SK-N-SH (cell line): Measurements from ENCODE around the gene FGFBP2. TPM values are rescaled to one million over a fixed set of nuclear protein-coding genes. Genes with fewer than 3 reads are reported as not detected.

Experiments used
- CTCF ChIA-PET: fragments of 300-600, 350-600 bp; formaldehyde crosslinking; extraction: SDS; loops from one replicate; lab custom pipeline; 2021; lab: Yijun Ruan, JAX
- POLR2A ChIA-PET: fragments of 350-600 bp; sonication (Branson Sonifier 250); formaldehyde crosslinking; extraction: SDS; loops from one replicate; lab custom pipeline; 2020; ENCODE audit warnings: antibody characterized with exemption, inconsistent platforms; lab: Yijun Ruan, JAX
- DNase-seq: peaks from one replicate; pipeline ENCODE4 v3.0.0; 2012
- H2AFZ ChIP-seq: fragments of 200-600 bp; sonication (generic); 2 replicates; pipeline ENCODE4 v1.8.1; 2016; ENCODE audit warnings: antibody characterized with exemption, mild to moderate bottlenecking, low read depth
- H3F3A ChIP-seq: fragments of 200-600 bp; sonication (generic); replicated peaks from 2 replicates; pipeline ENCODE3; 2016; ENCODE audit warnings: antibody characterized with exemption, mild to moderate bottlenecking; ENCODE audit not compliant: insufficient read depth
- H3K27ac ChIP-seq, 2 experiments: fragments of 200-500 bp in 1 of 2; fragments of 200-600 bp in 1 of 2; sonication (Bioruptor generic) in 1 of 2; sonication (generic), shearing (Covaris generic) in 1 of 2; 2 replicates each; pipeline versions ENCODE4 v1.5.1 to v1.6.1; 2014 to 2016; ENCODE audit warnings: low read depth in 2 of 2, inconsistent platforms in 1 of 2, low read length in 1 of 2, mild to moderate bottlenecking in 1 of 2, mixed read lengths in 1 of 2
- H3K27me3 ChIP-seq: fragments of 200-600 bp; sonication (generic), shearing (Covaris generic); 2 replicates; pipeline ENCODE4 v1.6.1; 2016; ENCODE audit warnings: mixed run types; ENCODE audit not compliant: insufficient read depth
- H3K36me3 ChIP-seq, 2 experiments: fragments of 200-500 bp in 1 of 2; fragments of 200-600 bp in 1 of 2; sonication (Bioruptor generic) in 1 of 2; sonication (generic) in 1 of 2; replicated peaks in 1 of 2; 2 replicates each; pipeline versions ENCODE3 to v1.5.1; 2014 to 2016; ENCODE audit warnings: low read length in 1 of 2, mild to moderate bottlenecking in 1 of 2; ENCODE audit not compliant: insufficient read depth in 2 of 2, control insufficient read depth in 1 of 2
- H3K4me1 ChIP-seq, 2 experiments: fragments of 200-500 bp in 1 of 2; fragments of 200-600 bp in 1 of 2; sonication (Bioruptor generic) in 1 of 2; sonication (generic), shearing (Covaris generic) in 1 of 2; 2 replicates each; pipeline versions ENCODE4 v1.5.1 to v1.6.1; 2014 to 2016; ENCODE audit warnings: low read depth in 1 of 2, low read length in 1 of 2, mixed run types in 1 of 2; ENCODE audit not compliant: insufficient read depth in 2 of 2, control insufficient read depth in 1 of 2
- H3K4me2 ChIP-seq: fragments of 200-600 bp; sonication (generic), shearing (Covaris generic); 2 replicates; pipeline ENCODE4 v1.6.1; 2017; ENCODE audit warnings: mixed run types
- H3K4me3 ChIP-seq, 2 experiments: fragments of 200-500 bp in 1 of 2; fragments of 200-600 bp in 1 of 2; sonication (Bioruptor generic) in 1 of 2; sonication (generic), shearing (Covaris generic) in 1 of 2; 2 replicates each; pipeline versions ENCODE4 v1.5.1 to v1.8.1; 2014 to 2016; ENCODE audit warnings: low read depth in 2 of 2, inconsistent platforms in 1 of 2, low read length in 1 of 2, mild to moderate bottlenecking in 1 of 2, mixed read lengths in 1 of 2, moderate library complexity in 1 of 2
- H3K79me2 ChIP-seq: fragments of 200-600 bp; sonication (generic); 2 replicates; pipeline ENCODE4 v1.8.1; 2017; ENCODE audit warnings: mild to moderate bottlenecking; ENCODE audit not compliant: insufficient read depth
- H3K9ac ChIP-seq: fragments of 200-600 bp; sonication (generic); 2 replicates; pipeline ENCODE4 v1.6.1; 2017; ENCODE audit warnings: mixed run types
- H3K9me2 ChIP-seq: fragments of 200-600 bp; sonication (generic); 2 replicates; pipeline ENCODE4 v1.6.1; 2017; ENCODE audit warnings: mixed run types
- H3K9me3 ChIP-seq: fragments of 200-600 bp; sonication (generic); 2 replicates; pipeline ENCODE4 v1.6.1; 2017; ENCODE audit warnings: mixed run types, mild to moderate bottlenecking, moderate library complexity
- H4K20me1 ChIP-seq: fragments of 200-600 bp; sonication (generic); 2 replicates; pipeline ENCODE4 v1.6.1; 2017; ENCODE audit warnings: mild to moderate bottlenecking, mixed run types; ENCODE audit not compliant: insufficient read depth
- CHD2 ChIP-seq: fragments of 150-350 bp; IDR thresholded peaks from 2 replicates; pipeline ENCODE4 v1.6.1; 2018; ENCODE audit warnings: low read length; ENCODE audit not compliant: partially characterized antibody
- ELF1 ChIP-seq: IDR thresholded peaks from 2 replicates; pipeline ENCODE4 v1.4.0; 2012
- FOSL2 ChIP-seq: IDR thresholded peaks from 2 replicates; pipeline ENCODE4 v1.4.0; 2012; ENCODE audit warnings: low read depth, mild to moderate bottlenecking, moderate library complexity, borderline replicate concordance
- FOXM1 ChIP-seq: IDR thresholded peaks from 2 replicates; pipeline ENCODE4 v1.4.0; 2012; ENCODE audit warnings: low read depth, mild to moderate bottlenecking
- GABPA ChIP-seq: IDR thresholded peaks from 2 replicates; pipeline ENCODE4 v1.4.0; 2012; ENCODE audit warnings: low read depth, mild to moderate bottlenecking
- GATA2 ChIP-seq: sonication (generic); formaldehyde crosslinking; IDR thresholded peaks from 2 replicates; pipeline ENCODE4 v1.5.0; 2020; ENCODE audit warnings: mild to moderate bottlenecking, missing genetic modification reagents
- MEF2A ChIP-seq: IDR thresholded peaks from 2 replicates; pipeline ENCODE4 v1.4.0; 2012; ENCODE audit warnings: low read depth, borderline replicate concordance
- NFIC ChIP-seq: IDR thresholded peaks from 2 replicates; pipeline ENCODE4 v1.4.0; 2012; ENCODE audit warnings: borderline replicate concordance
- RAD21 ChIP-seq: IDR thresholded peaks from 2 replicates; pipeline ENCODE4 v1.6.1; 2012; ENCODE audit warnings: mild to moderate bottlenecking, low read length
- RCOR1 ChIP-seq: fragments of 150-350 bp; IDR thresholded peaks from 2 replicates; pipeline ENCODE4 v1.6.1; 2017; ENCODE audit warnings: antibody characterized with exemption, low read length
- SIN3A ChIP-seq: IDR thresholded peaks from 2 replicates; pipeline ENCODE4 v1.6.1; 2012; ENCODE audit warnings: low read depth, mild to moderate bottlenecking, low read length, moderate library complexity, borderline replicate concordance
- SMC3 ChIP-seq: IDR thresholded peaks from 2 replicates; pipeline ENCODE4 v1.6.1; 2012; ENCODE audit warnings: low read depth, low read length, improper control_type of control experiment
- TAF1 ChIP-seq: IDR thresholded peaks from 2 replicates; pipeline ENCODE4 v1.6.1; 2012; ENCODE audit warnings: low read depth, mild to moderate bottlenecking, low read length, moderate library complexity, borderline replicate concordance
- TCF12 ChIP-seq: IDR thresholded peaks from 2 replicates; pipeline ENCODE4 v1.4.0; 2012
- TEAD4 ChIP-seq: IDR thresholded peaks from 2 replicates; pipeline ENCODE4 v1.4.0; 2012; ENCODE audit warnings: mild to moderate bottlenecking, borderline replicate concordance; ENCODE audit not compliant: insufficient read depth
- USF1 ChIP-seq: IDR thresholded peaks from 2 replicates; pipeline ENCODE4 v1.4.0; 2012; ENCODE audit warnings: low read depth, borderline replicate concordance
- YY1 ChIP-seq: IDR thresholded peaks from 2 replicates; pipeline ENCODE4 v1.4.0; 2012; ENCODE audit warnings: low read depth, mild to moderate bottlenecking
- WGBS: methylation state at CpG from one replicate; pipeline ENCODE4 v1.1.6; 2017; ENCODE audit warnings: low lambda C conversion rate; 5-methylcytosine and 5-hydroxymethylcytosine counted together
- polyA plus RNA-seq, 3 experiments: library from polyadenylated mRNA; depleted of rRNA; stranded (reverse); fragments of >200 nt; gene quantifications; 2 replicates each; pipeline ENCODE4 v1.2.3, GENCODE V29; 2012
- TF ChIP-seq, protein P1 (sequence below): IDR thresholded peaks from 2 replicates; pipeline ENCODE4 v1.6.1; 2012; ENCODE audit warnings: mild to moderate bottlenecking, low read depth, low read length, moderate library complexity

The FGFBP2 gene
- polyA plus RNA-seq, 1 of the 3 experiments (the other 2 are of a cell fraction): 0.62 TPM

DNA sequence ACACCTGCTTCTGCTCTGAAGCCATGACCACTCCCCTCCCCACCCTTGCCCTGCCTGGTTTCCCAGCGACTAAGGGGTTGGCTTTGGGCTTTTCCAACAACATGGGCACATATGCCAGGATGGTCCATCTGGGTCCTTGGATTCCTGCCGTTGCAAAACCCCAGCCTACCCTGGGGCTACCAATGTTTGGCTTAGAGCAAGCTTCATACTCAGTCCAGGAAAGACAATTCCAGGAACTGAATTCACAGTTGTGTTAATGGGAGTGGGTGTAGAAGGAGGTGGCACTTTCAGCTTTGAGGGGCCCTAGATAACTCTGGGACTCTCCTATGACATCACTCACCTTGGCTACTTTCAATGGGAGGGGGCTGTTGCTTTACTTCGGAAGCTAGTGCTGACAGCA lies 33.4 kb downstream of the FGFBP2 start (continued):
- no peak for TF ChIP-seq USF1
- TF ChIP-seq TCF12: no peak
- no peak for TF ChIP-seq RAD21
- no peak for TF ChIP-seq GATA2 (CRISPR knock-in tag)
- TF ChIP-seq FOXM1: no peak
- no peak for TF ChIP-seq YY1
- TF ChIP-seq, protein P1, sequence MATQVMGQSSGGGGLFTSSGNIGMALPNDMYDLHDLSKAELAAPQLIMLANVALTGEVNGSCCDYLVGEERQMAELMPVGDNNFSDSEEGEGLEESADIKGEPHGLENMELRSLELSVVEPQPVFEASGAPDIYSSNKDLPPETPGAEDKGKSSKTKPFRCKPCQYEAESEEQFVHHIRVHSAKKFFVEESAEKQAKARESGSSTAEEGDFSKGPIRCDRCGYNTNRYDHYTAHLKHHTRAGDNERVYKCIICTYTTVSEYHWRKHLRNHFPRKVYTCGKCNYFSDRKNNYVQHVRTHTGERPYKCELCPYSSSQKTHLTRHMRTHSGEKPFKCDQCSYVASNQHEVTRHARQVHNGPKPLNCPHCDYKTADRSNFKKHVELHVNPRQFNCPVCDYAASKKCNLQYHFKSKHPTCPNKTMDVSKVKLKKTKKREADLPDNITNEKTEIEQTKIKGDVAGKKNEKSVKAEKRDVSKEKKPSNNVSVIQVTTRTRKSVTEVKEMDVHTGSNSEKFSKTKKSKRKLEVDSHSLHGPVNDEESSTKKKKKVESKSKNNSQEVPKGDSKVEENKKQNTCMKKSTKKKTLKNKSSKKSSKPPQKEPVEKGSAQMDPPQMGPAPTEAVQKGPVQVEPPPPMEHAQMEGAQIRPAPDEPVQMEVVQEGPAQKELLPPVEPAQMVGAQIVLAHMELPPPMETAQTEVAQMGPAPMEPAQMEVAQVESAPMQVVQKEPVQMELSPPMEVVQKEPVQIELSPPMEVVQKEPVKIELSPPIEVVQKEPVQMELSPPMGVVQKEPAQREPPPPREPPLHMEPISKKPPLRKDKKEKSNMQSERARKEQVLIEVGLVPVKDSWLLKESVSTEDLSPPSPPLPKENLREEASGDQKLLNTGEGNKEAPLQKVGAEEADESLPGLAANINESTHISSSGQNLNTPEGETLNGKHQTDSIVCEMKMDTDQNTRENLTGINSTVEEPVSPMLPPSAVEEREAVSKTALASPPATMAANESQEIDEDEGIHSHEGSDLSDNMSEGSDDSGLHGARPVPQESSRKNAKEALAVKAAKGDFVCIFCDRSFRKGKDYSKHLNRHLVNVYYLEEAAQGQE: no peak
- no peak for TF ChIP-seq FOSL2

GRCh38 chr4:15928883-15929282 lies 34.1 kb downstream of the FGFBP2 start:
- Histone ChIP-seq H3K27me3 (no peaks in the 10 kb centered on the region), H3K4me2 (no peak overlapping the region), H3K9me3 (no peaks in the 10 kb centered on the region), H3K79me2 (no peaks in the 10 kb centered on the region), H3K9ac (no peak overlapping the region), H3K36me3 (no peaks in the 10 kb centered on the region), H3K27ac (no peak overlapping the region), H2AFZ (no peak overlapping the region), H4K20me1 (no peaks in the 10 kb centered on the region), H3F3A (no peaks in the 10 kb centered on the region), H3K9me2 (no peaks in the 10 kb centered on the region), H3K4me1 (no peaks in the 10 kb centered on the region), H3K4me3 (no peak overlapping the region)
- CTCF ChIA-PET: interaction anchor here (1.3 to 2.6 kb wide), 4 partner anchors 27 to 123 kb away, joined by 3 to 9 read pairs (median 6); no protein-coding TSS in a partner anchor
- WGBS: 82% methylated on average over 5 of the region's 5 CpGs
- no peak for DNase-seq
- POLR2A ChIA-PET: no interaction called here
- TF ChIP-seq ELF1 (no peak), SIN3A (no peak), TCF12 (no peak), USF1 (no peak), TEAD4 (no peak), GABPA (no peak), SMC3 (no peak), MEF2A (no peak), YY1 (no peak), TAF1 (no peak), CHD2 (no peak), RCOR1 (no peak), NFIC (no peak), FOXM1 (no peak)
- TF ChIP-seq, protein P1: no peak
